Activated CD8-positive, alpha-beta T cell treated with anti-CD3 and anti-CD28 coated beads for 36 hours (primary cell): ENCODE data around the gene ADI1. TPM values are rescaled to one million over a fixed set of nuclear protein-coding genes. Genes with fewer than 3 reads are reported as not detected.
"Not testable (repeated sequence)": the region's sequence is repeated elsewhere in the genome, so short reads cannot be mapped to it uniquely, and the experiment has no call there.

Experiments used
- ATAC-seq: fragments of 200-7000 bp; cut with Tn5 transposase; one replicate; pipeline ENCODE4 v1.10.0; 2021; ENCODE audit warnings: mild to moderate bottlenecking, moderate library complexity
- CTCF ChIA-PET: fragments of 350-600 bp; sonication (Branson Sonifier 250); formaldehyde crosslinking; loops from one replicate; lab custom pipeline; 2021; ENCODE audit warnings: antibody characterized with exemption; lab: Charles Lee
- POLR2A ChIA-PET: fragments of 350-600 bp; sonication (Branson Sonifier 250); formaldehyde crosslinking; loops from one replicate; lab custom pipeline; 2021; ENCODE audit warnings: antibody characterized with exemption; lab: Charles Lee
- DNase-seq: peaks from one replicate; pipeline ENCODE4 v3.0.0-alpha.2; 2020
- H3K27ac Mint-ChIP-seq: one replicate; pipeline ENCODE4 v1.8.0; 2021; ENCODE audit warnings: mild to moderate bottlenecking, mixed read lengths
- H3K27me3 Mint-ChIP-seq: one replicate; pipeline ENCODE4 v1.8.0; 2021; ENCODE audit warnings: mixed read lengths
- H3K36me3 Mint-ChIP-seq: one replicate; pipeline ENCODE4 v1.8.0; 2021; ENCODE audit warnings: low read depth, mixed read lengths
- H3K4me1 Mint-ChIP-seq: one replicate; pipeline ENCODE4 v1.8.0; 2021; ENCODE audit warnings: low read depth, mixed read lengths
- H3K4me3 Mint-ChIP-seq: one replicate; pipeline ENCODE4 v1.8.0; 2021; ENCODE audit warnings: mild to moderate bottlenecking, moderate library complexity, mixed read lengths
- H3K9me3 Mint-ChIP-seq: one replicate; pipeline ENCODE4 v1.8.0; 2021; ENCODE audit warnings: mixed read lengths
- CTCF ChIP-seq: fragments of 200-600 bp; IDR thresholded peaks from one replicate; pipeline ENCODE4 v1.8.0; 2022; ENCODE audit warnings: antibody characterized with exemption, mild to moderate bottlenecking
- intact Hi-C: fragments of 100-400 bp; cut with micrococcal nuclease; formaldehyde crosslinking; loops from one replicate; pipeline ENCODE4 v1.10.0; 2022
- total RNA-seq, 2 experiments: library from RNA; stranded (reverse); gene quantifications; one replicate each; pipeline ENCODE4 v1.2.3, GENCODE V29; 2021

The ADI1 gene
- total RNA-seq, 2 experiments from 2014 or later = 15.7 to 18.2 TPM

DNA sequence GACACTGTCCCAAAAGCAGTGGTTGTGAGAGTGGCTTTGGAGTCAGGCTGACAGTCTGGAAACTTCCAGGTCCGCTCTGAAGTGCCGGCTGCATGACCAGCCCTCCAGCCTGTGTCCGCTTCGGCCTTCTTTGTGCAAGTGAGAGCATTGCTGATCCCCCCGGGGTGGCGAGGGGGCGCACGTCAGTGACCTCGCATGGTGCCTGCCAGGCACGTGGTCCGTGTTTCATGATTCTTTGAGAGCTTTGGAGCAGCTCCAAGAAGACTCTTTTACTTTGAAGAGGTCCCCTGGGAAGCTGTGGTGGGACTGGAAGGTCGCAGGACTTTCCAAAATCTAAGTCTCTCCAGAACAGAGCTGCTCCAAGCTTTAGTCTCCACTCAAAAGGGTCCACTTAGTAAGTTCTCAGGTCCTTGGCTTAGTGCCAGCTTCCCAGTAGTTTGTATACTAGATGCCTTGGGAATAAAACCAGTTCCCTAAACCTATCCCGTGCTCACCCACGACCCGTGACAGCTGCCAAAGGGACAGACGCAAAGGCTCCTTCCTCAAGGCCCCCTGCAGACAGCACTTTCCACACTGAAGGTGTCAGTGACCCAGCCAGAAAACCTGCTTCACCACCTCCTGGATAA is 68.8 kb downstream of the ADI1 start:
- no peak for TF ChIP-seq CTCF
- H3K27me3 Mint-ChIP-seq = no peaks in the 10 kb centered on the region
- H3K4me1 Mint-ChIP-seq = no peaks in the 10 kb centered on the region
- intact Hi-C loops = no loop called here
- H3K27ac Mint-ChIP-seq = no peak overlapping the region
- CTCF ChIA-PET = interaction anchor here (0.7 to 1.0 kb wide), 2 partner anchors 11 to 27 kb away, joined by 3 to 4 read pairs; no protein-coding TSS in a partner anchor
- DNase-seq = no peak
- H3K9me3 Mint-ChIP-seq = no peaks in the 10 kb centered on the region
- H3K36me3 Mint-ChIP-seq = peaks cover 23% of the 10 kb centered on the region
- POLR2A ChIA-PET = interaction anchor here (0.5 kb wide), 1 partner anchor 52 kb away, joined by 3 read pairs; no protein-coding TSS in a partner anchor
- no peak overlapping the region for H3K4me3 Mint-ChIP-seq
- no peak for ATAC-seq

- ChIA-PET CTCF (interaction anchor here (0.7 kb wide), 1 partner anchor 26 kb away, joined by 3 read pairs; no protein-coding TSS in a partner anchor), POLR2A (no interaction called here)
- DNase-seq (no peak), ATAC-seq (no peak)
- no peak overlapping the region for H3K27ac Mint-ChIP-seq
- TF ChIP-seq CTCF = no peak
- intact Hi-C loops = no loop called here
- H3K4me3 Mint-ChIP-seq = no peak overlapping the region
- peaks cover 20% of the 10 kb centered on the region for H3K36me3 Mint-ChIP-seq
- no peaks in the 10 kb centered on the region for H3K27me3 Mint-ChIP-seq
- H3K4me1 Mint-ChIP-seq = no peaks in the 10 kb centered on the region
- no peaks in the 10 kb centered on the region for H3K9me3 Mint-ChIP-seq
Observed at GRCh38 chr2:3449936-3450335, 69.4 kb downstream of the ADI1 start.

- no peak overlapping the region for H3K27ac Mint-ChIP-seq
- ATAC-seq = no peak
- POLR2A ChIA-PET = interaction anchor here (1.3 kb wide), 1 partner anchor 25 kb away, joined by 3 read pairs; no protein-coding TSS in a partner anchor
Observed at GRCh38 chr2:3449086-3449485, 70.2 kb downstream of the ADI1 start.

GRCh38 chr2:3448441-3448911 is 70.9 kb downstream of the ADI1 start:
- H3K36me3 Mint-ChIP-seq = peaks cover 26% of the 10 kb centered on the region
- CTCF ChIA-PET = interaction anchor here (1.2 to 1.5 kb wide), 3 partner anchors 13 to 25 kb away, joined by 3 to 5 read pairs (median 3); no protein-coding TSS in a partner anchor

More at GRCh38 chr2:3449086-3449485, 70.2 kb downstream of the ADI1 start:
- TF ChIP-seq CTCF = no peak
- intact Hi-C loops = no loop called here
- CTCF ChIA-PET = interaction anchor here (1.5 kb wide), 1 partner anchor 12 kb away, joined by 5 read pairs; no protein-coding TSS in a partner anchor
- Mint-ChIP-seq H3K4me3 (no peak overlapping the region), H3K27me3 (no peaks in the 10 kb centered on the region), H3K36me3 (peaks cover 23% of the 10 kb centered on the region), H3K9me3 (no peaks in the 10 kb centered on the region), H3K4me1 (no peaks in the 10 kb centered on the region)
- DNase-seq = no peak

GRCh38 chr2:3447789-3448317 is 71.5 kb downstream of the ADI1 start:
- no peak for TF ChIP-seq CTCF
- Mint-ChIP-seq H3K4me3 (no peak overlapping the region), H3K36me3 (peaks cover 23% of the 10 kb centered on the region), H3K4me1 (no peaks in the 10 kb centered on the region), H3K27ac (no peak overlapping the region), H3K27me3 (no peaks in the 10 kb centered on the region), H3K9me3 (no peaks in the 10 kb centered on the region)
- intact Hi-C loops = no loop called here
- CTCF ChIA-PET = interaction anchor here (1.0 to 1.5 kb wide), 3 partner anchors 22 to 25 kb away, joined by 3 read pairs; no protein-coding TSS in a partner anchor
- no peak for DNase-seq
- POLR2A ChIA-PET = interaction anchor here (0.7 kb wide), 1 partner anchor 261 kb away, joined by 6 read pairs; no protein-coding TSS in a partner anchor
- no peak for ATAC-seq

More at GRCh38 chr2:3448441-3448911, 70.9 kb downstream of the ADI1 start:
- H3K27ac Mint-ChIP-seq, ATAC-seq, DNase-seq, H3K4me1 Mint-ChIP-seq, H3K4me3 Mint-ChIP-seq, H3K9me3 Mint-ChIP-seq, intact Hi-C loops, H3K27me3 Mint-ChIP-seq: not testable (repeated sequence)
- POLR2A ChIA-PET = interaction anchor here (0.7 to 1.3 kb wide), 2 partner anchors 25 to 261 kb away, joined by 3 to 6 read pairs; no protein-coding TSS in a partner anchor

Other genes starting within 250 kb of the ADI1 start
- gene EIPR1, start 141.7 kb downstream of the ADI1 start, total RNA-seq = 10 to 100 TPM; 38.4 to 39.1 TPM
- 10 to 100 TPM; 52.9 to 65.3 TPM for gene TRAPPC12, start 139.8 kb downstream of the ADI1 start, total RNA-seq
- 10 to 100 TPM; 23.4 to 24.7 TPM for gene RNASEH1, start 38.8 kb upstream of the ADI1 start, total RNA-seq
- gene RPS7, start 55.7 kb upstream of the ADI1 start, total RNA-seq = 1,000 to 10,000 TPM; 1,838 to 1,893 TPM
- gene COLEC11, start 75.6 kb upstream of the ADI1 start, total RNA-seq = under 1 TPM in 1 of 2 experiments, not detected in 1; 0.49 TPM
- not detected for gene ALLC, start 138.7 kb upstream of the ADI1 start, total RNA-seq
- gene DCDC2C, start 184.0 kb upstream of the ADI1 start, total RNA-seq = not detected